ENCODE measurements around the gene GRAMD2B.

DNA sequence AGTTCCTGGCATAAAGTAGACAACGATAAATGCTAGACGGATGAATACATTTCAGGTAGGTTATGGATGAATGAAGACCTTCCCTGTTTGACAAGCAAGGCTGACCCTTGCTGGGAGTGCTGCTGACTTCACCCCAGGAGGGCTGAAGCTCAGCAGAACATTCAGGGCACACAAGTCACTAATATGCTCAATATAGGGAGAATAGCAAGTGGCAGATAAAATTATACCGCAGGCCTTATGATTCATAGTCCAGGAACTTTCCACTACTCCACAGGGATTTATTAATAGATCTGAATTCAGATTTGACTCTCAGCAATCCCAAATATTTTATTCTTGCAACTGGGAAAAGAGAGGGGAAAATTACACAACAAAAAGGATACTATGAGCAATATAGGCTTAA, 38.2 kb upstream of the GRAMD2B start:
- TF ChIP-seq EGR1 (IDR thresholded peaks at IDR 0.05; ENCODE audit: low read depth) (no peak), POLR2A (IDR thresholded peaks at IDR 0.05; ENCODE audit: borderline replicate concordance, extremely low read depth, insufficient read depth, insufficient read length) (no peak), TCF7L2 (IDR thresholded peaks at IDR 0.05; ENCODE audit: borderline replicate concordance, extremely low read depth, insufficient read depth, insufficient read length) (no peak), RAD21 (IDR thresholded peaks at IDR 0.05; ENCODE audit: low read depth) (0 out of 2 replicates have a peak, but pooled peaks have one; percentile 4), CEBPB (IDR thresholded peaks at IDR 0.05; ENCODE audit: low read depth) (no peak), ZBTB33 (IDR thresholded peaks at IDR 0.05; ENCODE audit: extremely low read depth, insufficient replicate concordance, low read length) (no peak), EZH2 (IDR thresholded peaks at IDR 0.05) (no peak), ZFX (IDR thresholded peaks at IDR 0.05) (no peak)
- TF ChIP-seq, protein P1, sequence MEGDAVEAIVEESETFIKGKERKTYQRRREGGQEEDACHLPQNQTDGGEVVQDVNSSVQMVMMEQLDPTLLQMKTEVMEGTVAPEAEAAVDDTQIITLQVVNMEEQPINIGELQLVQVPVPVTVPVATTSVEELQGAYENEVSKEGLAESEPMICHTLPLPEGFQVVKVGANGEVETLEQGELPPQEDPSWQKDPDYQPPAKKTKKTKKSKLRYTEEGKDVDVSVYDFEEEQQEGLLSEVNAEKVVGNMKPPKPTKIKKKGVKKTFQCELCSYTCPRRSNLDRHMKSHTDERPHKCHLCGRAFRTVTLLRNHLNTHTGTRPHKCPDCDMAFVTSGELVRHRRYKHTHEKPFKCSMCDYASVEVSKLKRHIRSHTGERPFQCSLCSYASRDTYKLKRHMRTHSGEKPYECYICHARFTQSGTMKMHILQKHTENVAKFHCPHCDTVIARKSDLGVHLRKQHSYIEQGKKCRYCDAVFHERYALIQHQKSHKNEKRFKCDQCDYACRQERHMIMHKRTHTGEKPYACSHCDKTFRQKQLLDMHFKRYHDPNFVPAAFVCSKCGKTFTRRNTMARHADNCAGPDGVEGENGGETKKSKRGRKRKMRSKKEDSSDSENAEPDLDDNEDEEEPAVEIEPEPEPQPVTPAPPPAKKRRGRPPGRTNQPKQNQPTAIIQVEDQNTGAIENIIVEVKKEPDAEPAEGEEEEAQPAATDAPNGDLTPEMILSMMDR (IDR thresholded peaks at IDR 0.05 in 2 of 3, conservative IDR thresholded peaks at IDR 0.05 in 1 of 3; ENCODE audit: borderline replicate concordance in 1 of 3, insufficient read depth in 1 of 3, low read depth in 2 of 3, low read length in 2 of 3) = no peak
- TF ChIP-seq, protein P2, sequence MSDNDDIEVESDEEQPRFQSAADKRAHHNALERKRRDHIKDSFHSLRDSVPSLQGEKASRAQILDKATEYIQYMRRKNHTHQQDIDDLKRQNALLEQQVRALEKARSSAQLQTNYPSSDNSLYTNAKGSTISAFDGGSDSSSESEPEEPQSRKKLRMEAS (IDR thresholded peaks at IDR 0.05) = no peak
